HG03039 (cell line): Measurements from ENCODE around the gene APBA2.

Source experiments
- ATAC-seq: cut with Tn5 transposase; IDR thresholded peaks from one replicate; pipeline ENCODE4 v1.9.1; 2021; ENCODE audit warnings: mild to moderate bottlenecking, moderate library complexity; ENCODE audit not compliant: unreplicated experiment

The APBA2 gene

DNA sequence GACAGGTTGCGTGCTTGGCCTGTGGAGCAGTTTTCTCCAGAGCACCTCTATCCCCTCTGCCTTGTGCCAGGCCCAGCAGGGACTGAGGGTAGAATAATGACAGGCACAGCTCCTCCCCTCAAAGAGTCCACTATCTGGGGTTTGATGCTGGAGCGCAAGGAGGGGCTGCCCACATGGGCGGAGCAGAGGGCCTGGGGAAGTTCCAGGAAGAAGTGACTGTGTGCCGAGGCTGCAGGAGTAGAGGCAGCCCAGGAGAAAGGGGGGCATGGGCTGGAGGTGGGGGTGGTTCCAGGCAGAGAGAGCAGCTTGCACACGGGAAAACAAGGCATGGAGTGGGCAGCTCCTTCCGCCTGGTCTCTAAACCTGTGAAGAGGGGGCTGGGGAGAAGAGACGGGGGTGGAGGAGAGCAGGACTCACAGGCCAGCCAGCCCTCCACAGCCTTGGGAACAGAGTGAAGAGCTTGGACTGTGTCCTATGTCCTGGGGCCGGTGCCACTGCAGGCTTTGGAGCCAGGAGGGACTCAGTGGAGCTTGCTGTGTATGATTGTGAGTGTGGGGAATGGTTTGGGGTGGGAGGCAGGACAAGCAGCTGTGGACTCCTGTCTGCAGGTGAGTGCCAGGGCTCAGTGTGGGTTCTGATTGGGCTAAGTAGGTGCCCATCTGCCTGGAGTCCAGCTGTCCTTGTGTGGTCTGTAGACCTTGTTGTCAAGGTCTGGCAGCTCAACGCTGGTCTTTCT is 48.1 kb downstream of the APBA2 start:
- ATAC-seq = no peak

- no peak for ATAC-seq
Observed at GRCh38 chr15:28934645-28935044, 48.9 kb downstream of the APBA2 start.

DNA sequence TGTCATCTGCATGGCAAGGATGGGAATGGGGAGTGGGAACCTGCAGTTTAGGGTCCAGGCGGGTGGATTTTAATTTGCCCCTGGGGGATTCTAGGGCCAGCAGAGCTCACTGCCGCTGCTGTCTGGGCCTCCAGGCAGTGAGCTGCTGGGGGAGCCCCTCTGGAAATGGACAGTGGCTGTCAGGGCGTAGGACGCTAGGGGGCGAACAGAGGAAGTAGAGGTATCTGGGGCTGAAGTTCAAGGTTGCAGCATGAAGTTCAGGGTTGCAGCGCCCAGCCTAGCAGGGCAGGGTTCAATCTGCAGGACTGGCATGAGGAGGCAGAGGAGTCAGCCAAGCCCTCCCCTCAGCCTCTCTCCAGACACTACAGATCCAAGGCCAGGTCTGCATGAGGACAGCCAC is 49.5 kb downstream of the APBA2 start:
- ATAC-seq = no peak

DNA sequence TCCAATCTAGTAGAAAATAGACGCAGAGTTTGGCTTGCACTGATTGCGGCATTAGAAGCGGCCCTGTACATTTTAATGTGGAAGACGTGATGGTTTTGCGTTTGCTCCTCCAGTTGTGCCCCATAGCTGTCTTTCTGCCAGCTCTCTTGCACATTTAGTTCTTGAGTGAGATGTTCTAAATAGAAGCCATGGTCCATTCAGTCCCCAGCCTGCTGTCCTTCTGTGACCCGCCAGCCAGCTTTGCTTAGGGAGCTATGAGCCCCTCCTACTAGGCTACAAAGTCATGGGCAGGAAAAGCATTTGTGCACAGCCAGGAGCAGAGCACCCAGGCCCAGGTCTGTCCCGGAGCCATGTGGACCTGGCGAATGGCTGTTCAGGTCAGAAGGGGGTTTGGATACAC is 50.3 kb downstream of the APBA2 start:
- no peak for ATAC-seq

DNA sequence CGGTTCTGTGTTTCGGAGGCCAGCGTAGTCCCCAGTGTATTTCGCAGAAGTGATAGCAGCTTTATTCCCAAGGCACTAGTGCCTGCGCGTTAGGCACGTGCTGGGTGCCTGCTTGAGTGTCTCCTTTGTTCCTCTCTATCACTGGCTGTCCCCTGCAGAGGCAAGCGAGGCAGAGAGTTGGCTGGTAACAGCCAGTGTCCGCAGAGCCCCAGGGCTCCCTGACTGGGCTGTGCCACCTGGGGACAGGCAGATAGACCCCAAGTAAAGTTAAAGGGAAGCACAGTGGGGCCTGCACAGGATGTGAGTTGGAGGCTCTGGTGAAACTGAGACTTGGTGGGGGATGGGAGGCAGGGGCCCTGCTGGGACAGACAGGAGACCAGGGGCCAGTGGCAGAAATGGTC is 50.7 kb downstream of the APBA2 start:
- no peak for ATAC-seq

- ATAC-seq = no peak
Observed at GRCh38 chr15:28937271-28937670, 51.5 kb downstream of the APBA2 start.

DNA sequence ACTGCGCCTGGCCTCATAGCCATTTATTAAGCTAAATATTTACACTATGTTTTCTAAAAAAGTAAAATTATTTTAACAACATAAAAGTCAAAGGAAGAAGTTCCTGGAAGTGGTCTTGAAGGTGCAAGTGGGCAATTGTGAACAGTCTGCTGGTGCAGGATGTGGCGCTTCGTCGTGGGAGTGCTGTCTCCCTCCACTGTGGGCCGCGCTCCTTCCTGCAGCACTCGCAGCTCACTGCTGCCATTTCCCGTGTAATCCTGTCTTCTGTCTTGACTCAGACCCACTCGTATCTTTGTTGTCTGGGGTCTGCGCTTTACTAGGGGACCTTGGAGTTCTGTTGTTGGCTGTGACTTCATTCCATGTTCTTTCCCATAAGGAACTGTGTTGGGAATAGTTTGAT is 56.3 kb downstream of the APBA2 start:
- ATAC-seq = no peak

GRCh38 chr15:28942571-28942970 is 56.8 kb downstream of the APBA2 start:
- ATAC-seq = no peak

DNA sequence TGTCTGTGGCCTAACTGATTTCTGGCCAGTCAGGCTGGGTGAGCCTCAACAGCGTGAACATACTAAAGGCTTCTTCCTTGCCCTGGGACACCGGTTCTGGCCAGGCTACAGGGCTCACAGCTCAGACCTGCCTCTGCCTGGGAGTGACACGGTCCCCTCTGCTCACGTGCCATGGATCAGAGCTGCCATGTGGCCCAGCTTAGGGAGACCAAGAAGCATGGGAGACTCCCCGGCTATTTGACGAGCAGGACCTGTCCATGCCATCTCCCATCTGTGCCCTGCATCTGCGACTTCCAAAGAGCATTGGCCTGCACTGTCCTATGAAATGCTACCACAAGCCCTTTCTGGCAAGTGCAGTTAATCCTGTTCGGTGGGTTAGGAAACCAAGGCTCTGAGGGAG is 57.4 kb downstream of the APBA2 start:
- ATAC-seq = no peak

DNA sequence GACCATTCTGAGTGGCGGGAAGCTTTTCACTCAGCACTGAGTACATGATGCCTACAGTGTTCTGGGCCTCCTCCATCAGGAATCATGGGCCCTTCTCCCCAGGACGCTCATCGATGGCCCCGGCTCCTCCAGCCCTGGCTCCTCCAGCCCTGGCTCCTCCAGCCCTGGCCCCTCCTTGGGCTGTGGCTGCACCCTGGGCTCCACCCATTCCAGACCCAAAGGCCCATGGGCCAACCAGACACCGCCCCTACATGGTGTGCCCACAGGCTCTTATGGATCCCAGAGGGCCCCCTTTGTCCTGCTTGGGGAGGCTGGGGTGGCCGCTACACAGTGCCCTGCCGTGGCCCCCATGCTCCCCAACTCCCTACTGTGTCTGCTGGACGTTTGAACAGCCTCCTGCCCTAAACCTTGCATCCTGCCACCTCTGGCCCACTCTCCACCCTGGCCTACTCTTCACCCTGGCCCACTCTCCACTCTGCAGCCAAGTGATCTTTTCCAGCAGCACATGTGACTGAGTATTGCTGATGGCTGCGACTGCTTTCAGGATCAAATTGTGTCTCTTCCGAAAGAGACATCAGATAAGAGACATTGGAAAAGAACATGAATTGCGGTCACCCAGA is 57.9 kb downstream of the APBA2 start:
- no peak for ATAC-seq

DNA sequence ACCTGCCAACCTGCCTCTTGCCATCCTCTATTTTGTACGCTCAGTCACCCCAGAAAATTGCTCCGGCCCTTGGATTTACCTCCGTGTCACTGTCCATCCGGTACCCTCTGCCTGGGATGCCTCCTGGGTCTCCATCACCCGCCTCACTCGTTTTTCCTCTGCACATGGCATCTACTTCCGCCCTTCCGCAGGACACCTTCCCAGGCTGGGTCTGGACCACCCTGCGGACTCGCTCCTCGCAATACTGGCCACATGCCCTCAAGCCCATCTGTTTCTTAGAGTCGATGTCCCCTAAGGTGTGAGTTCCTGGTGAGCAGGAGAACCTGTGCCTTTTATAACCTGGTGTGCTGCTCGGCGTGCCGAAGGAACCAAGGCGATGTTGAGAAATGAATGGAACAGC is 58.5 kb downstream of the APBA2 start:
- no peak for ATAC-seq

DNA sequence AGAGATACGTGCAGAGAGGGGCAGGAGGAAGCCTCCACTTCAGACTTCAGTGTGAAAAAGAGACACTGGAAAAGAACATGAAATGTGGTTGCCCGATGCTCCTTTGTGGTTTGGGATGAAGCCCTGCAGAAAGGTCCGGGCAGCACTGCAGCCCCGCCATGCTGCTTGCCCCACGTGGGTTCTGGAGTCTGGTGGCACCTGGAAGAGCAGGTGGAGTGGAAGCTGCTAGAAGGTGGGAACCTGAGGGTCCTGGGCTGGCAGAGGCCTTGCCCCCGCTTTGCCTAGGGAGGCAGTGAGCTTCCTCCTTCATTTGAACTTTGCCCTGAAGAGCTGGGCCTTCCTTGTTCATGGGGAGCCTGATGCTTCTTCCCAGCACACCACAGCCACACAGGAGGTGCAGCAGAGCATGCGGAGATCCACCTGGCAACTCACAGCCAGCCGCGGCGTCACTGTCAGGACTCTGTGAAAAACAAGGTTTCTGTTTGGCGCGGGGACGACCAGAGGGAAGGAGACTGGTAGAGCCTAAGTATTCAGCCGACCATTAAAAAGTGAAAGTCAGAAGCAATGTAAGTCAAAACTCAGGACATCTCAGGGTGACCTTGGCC is 59.0 kb downstream of the APBA2 start:
- no peak for ATAC-seq

GRCh38 chr15:28945626-28946230 is 60.0 kb downstream of the APBA2 start:
- no peak for ATAC-seq

DNA sequence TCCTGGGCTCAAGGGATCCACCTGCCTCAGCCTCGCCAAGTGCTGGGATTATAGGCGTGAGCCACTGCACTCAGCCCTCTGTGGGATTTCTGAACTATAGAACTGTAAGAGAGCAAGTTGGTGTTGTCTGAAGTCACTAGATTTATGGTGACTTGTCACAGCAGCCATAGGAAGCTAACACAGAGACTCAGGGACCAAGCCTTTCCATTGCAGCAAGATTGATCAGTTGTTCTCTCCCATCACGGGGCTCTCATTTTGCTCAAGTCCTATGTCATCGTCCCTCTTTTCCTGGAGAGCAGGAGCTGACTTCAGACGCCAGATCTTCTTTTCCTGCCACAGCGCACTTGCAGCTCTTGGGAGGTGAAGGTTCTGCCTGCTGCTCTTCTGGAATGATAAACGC is 61.0 kb downstream of the APBA2 start:
- ATAC-seq = no peak

DNA sequence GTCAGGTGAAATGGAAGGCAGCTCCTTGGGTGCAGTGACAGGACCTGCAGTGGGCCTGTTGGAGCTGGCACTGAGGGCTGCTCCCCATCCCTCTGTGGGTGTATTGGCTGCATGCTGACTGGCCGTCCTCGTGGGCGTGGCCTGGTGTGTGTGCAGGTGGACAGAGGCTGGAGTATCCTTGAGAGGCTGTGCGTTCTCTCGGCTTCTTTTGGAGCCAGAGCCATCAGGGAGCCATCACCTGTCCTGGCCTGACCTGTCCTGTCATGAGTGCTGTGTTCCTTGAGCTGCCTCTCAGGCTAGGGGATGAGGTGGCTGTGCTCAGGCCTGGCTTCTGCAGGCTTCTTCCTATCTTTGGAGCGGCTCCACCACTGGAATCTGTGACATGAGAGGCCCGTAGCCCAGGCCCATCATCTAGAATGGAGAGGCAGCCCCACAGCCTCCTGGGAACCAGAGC is 61.5 kb downstream of the APBA2 start:
- ATAC-seq = no peak

GRCh38 chr15:28948036-28948435 is 62.3 kb downstream of the APBA2 start:
- ATAC-seq = no peak

GRCh38 chr15:28950916-28951315 is 65.1 kb downstream of the APBA2 start:
- no peak for ATAC-seq

GRCh38 chr15:28952666-28953491 is 67.1 kb downstream of the APBA2 start:
- ATAC-seq = no peak

DNA sequence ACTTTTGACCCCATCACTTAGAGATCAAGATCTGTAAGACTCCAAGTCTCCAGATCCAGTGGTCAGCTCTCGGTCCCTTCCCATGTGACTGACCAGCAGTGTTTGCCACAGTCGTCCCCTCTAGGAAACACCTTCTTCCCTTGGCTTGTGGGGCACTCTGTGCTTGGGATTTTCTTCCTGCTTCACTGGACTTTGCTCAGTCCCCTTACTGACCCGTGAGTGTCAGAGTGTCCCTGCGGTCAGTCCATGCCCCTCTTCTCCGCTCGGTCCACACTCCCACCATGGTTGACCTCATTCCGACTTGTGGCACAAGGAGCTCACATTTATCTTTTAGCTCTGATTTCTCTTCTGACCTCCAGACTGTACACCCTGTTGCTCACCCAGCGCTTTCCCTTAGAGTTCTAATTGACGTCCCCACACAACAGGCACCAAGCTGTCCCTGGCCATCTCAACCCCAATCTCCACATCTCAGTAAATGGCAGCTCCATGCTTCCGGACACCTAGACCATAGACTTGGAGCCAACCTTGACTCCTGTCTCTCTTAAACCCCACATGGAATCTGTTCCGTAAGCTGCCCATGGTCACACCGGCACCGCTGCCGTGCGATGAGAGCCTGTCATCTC is 67.9 kb downstream of the APBA2 start:
- ATAC-seq = no peak

DNA sequence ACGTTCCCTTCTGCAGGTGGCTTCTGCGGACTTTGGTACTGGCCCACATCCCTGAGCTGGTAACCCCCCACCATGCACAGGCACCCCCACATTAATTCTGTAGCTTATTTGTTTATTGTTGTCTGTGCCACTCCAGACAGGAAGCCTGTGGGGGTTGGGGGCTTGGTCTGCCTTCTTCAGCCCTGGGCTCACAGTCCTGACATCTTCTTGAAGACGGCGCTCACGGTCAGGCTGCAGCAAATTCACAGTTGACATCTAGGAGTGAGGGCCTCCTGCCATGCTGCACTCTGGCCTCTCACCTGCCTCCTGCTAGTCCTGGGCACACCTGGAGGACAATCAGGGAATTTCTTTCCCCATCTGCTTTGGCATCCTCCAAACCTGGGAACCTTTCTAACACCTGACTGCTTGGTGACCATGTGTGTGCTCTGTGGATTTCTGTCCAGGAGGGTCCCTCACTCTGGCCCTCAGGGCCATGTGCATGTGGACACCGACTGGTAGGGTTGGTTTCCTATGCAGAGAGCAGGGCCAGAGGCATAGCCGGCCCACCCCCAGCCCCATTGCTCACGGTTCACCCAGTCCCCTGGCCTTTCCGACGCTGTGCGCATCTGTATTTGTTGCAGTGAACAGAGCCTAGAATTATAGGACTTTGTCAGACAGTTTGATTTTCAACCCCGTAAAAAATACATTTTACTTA is 68.8 kb downstream of the APBA2 start:
- ATAC-seq = no peak
